Epithelial cell of prostate (primary cell): Measurements from ENCODE around the gene FAM222A.

Experiments
- DNase-seq: peaks from one replicate; pipeline ENCODE4 v3.0.0-alpha.2; 2011; ENCODE audit warnings: low read depth, low spot score
- H3K27ac ChIP-seq: fragments of 450-650 bp; 2 replicates; pipeline ENCODE4 v1.5.1; 2017; ENCODE audit warnings: mild to moderate bottlenecking

Gene FAM222A

GRCh38 chr12:109770104-109770860 lies 56.7 kb downstream of the FAM222A start:
- no peak overlapping the region for H3K27ac ChIP-seq
- DNase-seq: no peak

GRCh38 chr12:109770861-109771670 lies 57.4 kb downstream of the FAM222A start:
- DNase-seq: no peak
- no peak overlapping the region for H3K27ac ChIP-seq

GRCh38 chr12:109771746-109772621 lies 58.4 kb downstream of the FAM222A start:
- H3K27ac ChIP-seq: no peak overlapping the region
- no peak for DNase-seq

GRCh38 chr12:109772622-109773321 lies 59.1 kb downstream of the FAM222A start:
- no peak for DNase-seq
- no peak overlapping the region for H3K27ac ChIP-seq

DNA sequence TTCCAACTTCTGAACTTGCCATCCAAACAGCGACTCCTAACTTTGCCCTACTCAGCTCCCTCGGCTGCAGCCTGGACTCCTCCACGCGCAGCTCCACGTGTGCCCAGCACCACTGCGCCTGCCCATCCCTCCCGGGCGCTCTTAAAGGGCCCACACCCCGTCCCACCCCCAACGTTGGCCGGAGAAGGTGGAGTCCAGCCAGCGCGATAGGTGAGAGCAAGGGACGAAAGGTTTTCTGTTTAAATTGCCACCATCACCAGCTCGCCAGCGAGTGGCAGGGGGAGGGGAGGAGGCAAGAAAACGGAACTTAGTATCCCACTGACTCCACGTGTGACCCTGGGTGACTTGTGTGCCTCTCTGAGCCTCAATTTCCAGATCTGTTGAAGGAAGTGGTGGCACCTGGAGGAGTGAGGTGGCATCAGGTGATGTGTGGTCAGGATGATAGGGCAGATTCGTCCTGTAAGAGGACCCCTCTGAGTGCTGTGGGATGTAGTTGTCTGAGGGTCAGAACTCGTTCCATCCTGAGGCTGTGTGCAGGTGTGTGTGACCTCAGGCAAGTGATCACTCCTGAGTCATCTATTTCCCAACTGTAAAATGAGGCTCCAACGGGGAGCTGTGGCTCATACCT lies 59.9 kb downstream of the FAM222A start:
- no peak for DNase-seq

GRCh38 chr12:109775172-109775881 lies 61.7 kb downstream of the FAM222A start:
- no peak for DNase-seq
- H3K27ac ChIP-seq: no peak overlapping the region

More for the DNA sequence above, 59.9 kb downstream of the FAM222A start:
- no peak overlapping the region for H3K27ac ChIP-seq

GRCh38 chr12:109776624-109777023 lies 63.0 kb downstream of the FAM222A start:
- H3K27ac ChIP-seq: no peak overlapping the region
- DNase-seq: no peak

GRCh38 chr12:109777544-109777943 lies 63.9 kb downstream of the FAM222A start:
- no peak overlapping the region for H3K27ac ChIP-seq
- DNase-seq: no peak

DNA sequence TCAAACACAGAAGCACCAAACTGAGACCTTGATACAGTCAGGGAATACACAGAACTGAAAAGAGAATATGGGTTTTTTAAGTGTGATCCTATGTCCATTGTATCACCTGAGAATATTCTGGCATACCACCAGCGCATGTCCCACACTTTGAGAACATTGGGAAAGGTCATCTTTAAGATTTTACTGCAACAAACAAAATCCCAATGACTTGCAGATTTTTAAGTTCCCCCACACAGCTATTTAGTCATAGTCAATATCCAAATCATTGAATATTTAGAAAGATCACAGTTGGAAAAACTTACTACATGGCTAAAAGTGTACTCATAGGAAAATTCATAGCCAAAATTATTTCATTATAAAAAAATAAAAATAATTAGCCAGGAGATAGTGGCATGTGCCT lies 65.1 kb downstream of the FAM222A start:
- no peak overlapping the region for H3K27ac ChIP-seq
- DNase-seq: no peak

- no peak for DNase-seq
Observed at GRCh38 chr12:109779382-109779781, 65.8 kb downstream of the FAM222A start.

GRCh38 chr12:109781668-109782325 lies 68.2 kb downstream of the FAM222A start:
- DNase-seq: no peak

More at GRCh38 chr12:109779382-109779781, 65.8 kb downstream of the FAM222A start:
- H3K27ac ChIP-seq: no peak overlapping the region

DNA sequence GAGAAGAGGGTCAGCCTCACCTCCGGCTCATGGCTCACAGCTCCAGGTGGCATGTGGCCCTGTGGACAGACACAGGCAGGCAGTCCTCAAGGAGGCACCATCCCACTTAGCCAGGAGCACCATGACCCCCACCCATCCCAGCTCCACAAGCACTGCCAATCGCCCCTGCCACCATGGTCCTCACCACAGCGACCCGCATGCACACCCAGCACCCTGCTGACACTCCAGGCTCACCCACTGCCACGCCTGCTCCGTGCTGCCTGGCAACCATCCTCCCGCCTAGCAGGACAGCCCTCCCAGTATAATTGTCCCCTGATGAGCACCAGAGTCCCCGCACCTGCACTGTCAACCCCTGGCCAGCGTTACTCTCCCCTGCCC lies 68.7 kb downstream of the FAM222A start:
- no peak overlapping the region for H3K27ac ChIP-seq
- no peak for DNase-seq

More at GRCh38 chr12:109781668-109782325, 68.2 kb downstream of the FAM222A start:
- no peak overlapping the region for H3K27ac ChIP-seq

DNA sequence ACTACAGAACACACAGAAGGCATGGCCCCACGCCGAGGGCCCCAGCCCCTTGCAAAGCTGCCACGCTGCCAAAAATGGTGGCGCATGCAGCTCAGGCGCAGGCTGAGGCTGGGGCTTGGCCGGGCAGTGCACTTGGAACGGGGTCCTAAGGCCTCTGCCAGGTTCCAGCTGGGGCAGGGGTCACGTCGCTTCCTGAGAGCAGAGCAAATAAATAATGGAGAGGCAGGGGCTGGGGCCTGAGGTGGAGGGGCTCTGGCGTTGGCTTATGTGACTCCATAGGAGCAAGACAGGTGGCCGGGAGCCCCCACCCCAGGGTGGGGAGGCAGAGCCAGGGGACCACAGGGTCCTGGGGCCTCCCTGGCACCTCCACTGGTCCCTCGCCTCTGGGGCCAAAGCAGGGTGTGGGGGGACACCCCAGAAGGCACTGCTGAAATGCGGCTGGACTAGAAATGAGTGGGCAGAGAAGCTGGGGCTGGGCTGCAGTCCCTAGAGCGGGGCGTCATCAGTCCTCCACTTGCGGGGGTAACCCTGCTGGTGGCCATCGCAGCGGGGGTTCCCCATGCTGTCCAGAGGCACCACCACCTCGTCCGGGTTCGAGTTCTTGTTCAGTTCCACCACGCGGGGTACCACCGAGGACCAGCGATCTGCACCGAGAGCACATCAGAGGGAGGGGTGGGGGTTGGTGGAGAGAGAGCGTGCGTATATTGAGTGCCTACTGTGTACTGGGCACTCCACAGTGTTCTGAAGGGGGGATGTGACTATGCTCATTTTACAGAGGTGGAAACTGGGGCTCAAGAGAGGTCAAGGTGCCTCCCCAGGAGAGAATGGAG lies 69.7 kb downstream of the FAM222A start:
- no peak overlapping the region for H3K27ac ChIP-seq
- no peak for DNase-seq

DNA sequence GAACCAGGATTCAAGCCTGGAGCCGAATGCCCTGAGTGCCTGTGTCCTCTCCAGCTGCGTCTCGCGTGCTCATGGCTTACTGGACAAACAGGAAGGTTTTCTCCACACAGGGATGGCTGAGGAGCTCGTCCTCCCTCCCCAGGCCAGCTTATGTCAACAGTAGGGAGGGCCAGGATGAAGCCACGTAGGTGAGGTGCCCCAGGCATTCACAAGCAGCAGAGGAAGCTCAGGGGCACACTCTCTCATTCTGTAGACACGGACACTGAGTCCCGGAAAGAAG lies 70.3 kb downstream of the FAM222A start:
- no peak overlapping the region for H3K27ac ChIP-seq
- no peak for DNase-seq

DNA sequence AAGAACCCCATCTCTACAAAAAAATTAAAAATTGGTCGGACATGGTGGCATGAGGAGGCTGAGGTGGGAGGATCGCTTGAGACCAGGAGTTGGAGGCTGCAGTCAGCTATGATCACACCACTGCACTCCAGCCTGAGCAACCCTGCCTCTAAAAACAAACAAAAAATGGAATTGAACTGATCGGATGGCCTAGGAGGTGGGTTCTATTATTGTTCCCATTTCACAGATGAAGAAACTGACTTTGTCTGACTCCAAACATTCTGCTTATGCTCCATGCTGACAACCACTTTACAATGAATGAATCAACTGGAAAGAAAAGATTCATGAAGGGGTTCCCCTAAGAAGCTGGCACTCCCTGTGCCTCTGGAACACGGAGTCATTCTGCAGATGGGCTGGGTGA lies 72.2 kb downstream of the FAM222A start:
- no peak for DNase-seq
- H3K27ac ChIP-seq: no peak overlapping the region

DNA sequence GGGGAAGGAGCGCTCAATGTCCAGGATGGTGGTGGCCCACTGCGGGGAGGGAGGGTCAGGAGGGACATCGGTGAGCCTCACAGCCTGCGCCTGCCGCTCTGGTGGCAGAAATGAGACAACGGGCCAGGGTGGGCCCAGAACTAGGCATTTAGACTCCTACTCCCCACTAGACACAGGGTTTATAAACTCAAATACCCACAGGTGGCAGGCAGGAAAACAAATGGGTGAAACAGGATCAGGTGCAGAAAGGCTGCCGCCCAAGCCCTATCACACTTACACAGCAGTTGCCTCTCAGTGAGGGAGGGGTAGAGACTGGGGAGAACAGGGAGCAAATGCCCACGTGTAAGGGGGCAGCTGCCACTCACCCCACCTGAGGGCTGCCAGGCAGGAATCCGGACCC lies 73.2 kb downstream of the FAM222A start:
- no peak overlapping the region for H3K27ac ChIP-seq
- no peak for DNase-seq

GRCh38 chr12:109789526-109790048 lies 76.0 kb downstream of the FAM222A start:
- DNase-seq: no peak

GRCh38 chr12:109792992-109793391 lies 79.4 kb downstream of the FAM222A start:
- no peak overlapping the region for H3K27ac ChIP-seq
- DNase-seq: no peak

More at GRCh38 chr12:109789526-109790048, 76.0 kb downstream of the FAM222A start:
- no peak overlapping the region for H3K27ac ChIP-seq
